Subcutaneous adipose tissue (tissue), 4 donors: ENCODE results near the gene GABBR2. TPM values are rescaled to one million over a fixed set of nuclear protein-coding genes. Genes with fewer than 3 reads are reported as not detected.

Source experiments
- CTCF ChIP-seq: fragments of 450-650 bp; IDR thresholded peaks from one replicate; pipeline ENCODE4 v1.5.1; 2016; ENCODE audit warnings: low read depth, mild to moderate bottlenecking, control low read depth, antibody characterized with exemption, moderate library complexity
- total RNA-seq, 4 donors: library from RNA; depleted of rRNA; stranded (reverse); fragments of >200 nt; gene quantifications; one replicate each; pipeline ENCODE4 v1.1.0, GENCODE V29; 2016

The GABBR2 gene
- total RNA-seq, 4 donors from 2014 or later: not detected

GRCh38 chr9:98468567-98469239 lies 240.0 kb downstream of the GABBR2 start:
- no peak for TF ChIP-seq CTCF

GRCh38 chr9:98465799-98466198 lies 242.9 kb downstream of the GABBR2 start:
- no peak for TF ChIP-seq CTCF

- TF ChIP-seq CTCF: no peak
Observed at GRCh38 chr9:98462310-98462709, 246.4 kb downstream of the GABBR2 start.

GRCh38 chr9:98460704-98461103 lies 248.0 kb downstream of the GABBR2 start:
- TF ChIP-seq CTCF: no peak

GRCh38 chr9:98457726-98458370 lies 250.9 kb downstream of the GABBR2 start:
- TF ChIP-seq CTCF: no peak

- TF ChIP-seq CTCF: no peak
Observed at GRCh38 chr9:98456156-98456613, 252.6 kb downstream of the GABBR2 start.

- no peak for TF ChIP-seq CTCF
Observed at GRCh38 chr9:98455256-98456155, 253.2 kb downstream of the GABBR2 start.
